GM12892 (cell line): Measurements from ENCODE around the gene LOC128125822.

ENCODE experiments used
- POLR2A ChIP-seq: IDR thresholded peaks from 2 replicates; pipeline ENCODE4 v1.6.1; 2011; ENCODE audit warnings: low read depth, low read length, control low read depth
- POLR2AphosphoS5 ChIP-seq: IDR thresholded peaks from 2 replicates; pipeline ENCODE4 v1.6.1; 2011; ENCODE audit warnings: low read depth, low read length, control low read depth

GRCh38 chr6:63599243-63599642, 27.0 kb downstream of the LOC128125822 start:
- TF ChIP-seq POLR2A (no peak), POLR2AphosphoS5 (no peak)
